ENCODE measurements around the gene XPO4.

DNA sequence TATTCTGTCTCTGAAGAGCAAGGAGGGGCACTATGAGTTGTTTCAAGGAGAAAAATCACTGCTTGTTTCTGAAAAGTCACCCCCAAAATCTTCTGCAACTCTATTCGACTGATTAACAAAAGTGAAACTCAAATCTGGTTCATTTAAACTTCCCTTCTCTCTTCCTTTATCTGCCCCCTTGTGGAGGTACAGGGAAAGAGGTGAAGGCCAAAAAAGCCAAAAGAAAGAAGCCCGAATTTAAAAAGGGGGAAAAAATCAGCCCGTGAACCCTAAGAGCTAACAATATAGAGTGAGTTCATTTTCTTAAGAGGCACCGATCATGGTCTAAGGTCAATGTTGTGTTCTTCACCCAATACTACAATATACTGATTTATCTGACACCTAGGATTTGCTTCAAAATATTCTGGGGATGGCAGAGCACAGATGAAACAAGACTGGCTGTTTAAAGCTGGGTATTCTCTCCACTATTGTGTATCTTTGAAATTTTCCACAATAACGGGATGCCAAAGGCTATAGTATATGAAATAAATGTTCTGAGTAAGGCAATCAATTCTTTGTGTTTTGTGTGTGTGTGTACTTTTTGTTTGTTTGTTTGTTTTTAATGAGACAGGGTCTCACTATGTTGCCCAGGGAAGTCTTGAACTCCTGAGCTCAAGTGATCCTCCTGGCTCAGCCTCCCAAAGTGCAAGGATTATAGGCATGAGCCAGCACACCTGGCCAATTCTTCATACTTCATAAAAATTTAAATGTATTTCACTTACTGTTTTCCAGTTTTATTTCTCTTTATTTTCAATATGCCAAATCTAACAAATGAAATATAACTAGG lies 73.8 kb downstream of the XPO4 start:
- TF ChIP-seq, protein P1, sequence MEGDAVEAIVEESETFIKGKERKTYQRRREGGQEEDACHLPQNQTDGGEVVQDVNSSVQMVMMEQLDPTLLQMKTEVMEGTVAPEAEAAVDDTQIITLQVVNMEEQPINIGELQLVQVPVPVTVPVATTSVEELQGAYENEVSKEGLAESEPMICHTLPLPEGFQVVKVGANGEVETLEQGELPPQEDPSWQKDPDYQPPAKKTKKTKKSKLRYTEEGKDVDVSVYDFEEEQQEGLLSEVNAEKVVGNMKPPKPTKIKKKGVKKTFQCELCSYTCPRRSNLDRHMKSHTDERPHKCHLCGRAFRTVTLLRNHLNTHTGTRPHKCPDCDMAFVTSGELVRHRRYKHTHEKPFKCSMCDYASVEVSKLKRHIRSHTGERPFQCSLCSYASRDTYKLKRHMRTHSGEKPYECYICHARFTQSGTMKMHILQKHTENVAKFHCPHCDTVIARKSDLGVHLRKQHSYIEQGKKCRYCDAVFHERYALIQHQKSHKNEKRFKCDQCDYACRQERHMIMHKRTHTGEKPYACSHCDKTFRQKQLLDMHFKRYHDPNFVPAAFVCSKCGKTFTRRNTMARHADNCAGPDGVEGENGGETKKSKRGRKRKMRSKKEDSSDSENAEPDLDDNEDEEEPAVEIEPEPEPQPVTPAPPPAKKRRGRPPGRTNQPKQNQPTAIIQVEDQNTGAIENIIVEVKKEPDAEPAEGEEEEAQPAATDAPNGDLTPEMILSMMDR (conservative IDR thresholded peaks at IDR 0.05; ENCODE audit: low read depth, low read length), result peak; percentile 93
- TF ChIP-seq EZH2 (IDR thresholded peaks at IDR 0.05; ENCODE audit: low read length, unreplicated experiment), result no peak
- TF ChIP-seq EZH2phosphoT487 (IDR thresholded peaks at IDR 0.05; ENCODE audit: borderline replicate concordance, low read length), result no peak

All from PC-3 (cell line).